Gastrocnemius medialis (tissue), 4 donors: ENCODE results near the gene FAM24B.
"Not testable (repeated sequence)": the region's sequence is repeated elsewhere in the genome, so short reads cannot be mapped to it uniquely, and the experiment has no call there.

Experiments
- POLR2A ChIP-seq, 2 donors: fragments of 450-650 bp; IDR thresholded peaks; one replicate each; pipeline ENCODE4 v1.6.1; 2017; ENCODE audit warnings: antibody characterized with exemption in 2 of 2, mild to moderate bottlenecking in 2 of 2, moderate library complexity in 2 of 2
- TF ChIP-seq, protein P1 (sequence below), 5 experiments: fragments of 450-650 bp in 3 of 5; fragments of 200-600 bp in 2 of 5; sonication (generic) in 2 of 5; IDR thresholded peaks in 4 of 5; conservative IDR thresholded peaks in 1 of 5; 1 replicate in 4 of 5; 2 replicates in 1 of 5; pipeline ENCODE4 v1.5.1; 2016 to 2019; ENCODE audit warnings: antibody characterized with exemption in 5 of 5, mild to moderate bottlenecking in 3 of 5, moderate library complexity in 3 of 5

DNA sequence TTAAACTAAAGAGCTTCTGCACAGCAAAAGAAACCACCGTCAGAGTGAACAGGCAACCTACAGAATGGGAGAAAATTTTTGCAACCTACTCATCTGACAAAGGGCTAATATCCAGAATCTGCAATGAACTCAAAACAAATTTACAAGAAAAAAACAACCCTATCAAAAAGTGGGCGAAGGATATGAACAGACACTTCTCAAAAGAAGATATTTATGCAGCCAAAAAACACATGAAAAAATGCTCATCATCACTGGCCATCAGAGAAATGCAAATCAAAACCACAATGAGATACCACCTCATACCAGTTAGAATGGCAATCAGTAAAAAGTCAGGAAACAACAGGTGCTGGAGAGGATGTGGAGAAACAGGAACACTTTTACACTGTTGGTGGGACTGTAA is 7.4 kb downstream of the FAM24B start:
- TF ChIP-seq, protein P1, sequence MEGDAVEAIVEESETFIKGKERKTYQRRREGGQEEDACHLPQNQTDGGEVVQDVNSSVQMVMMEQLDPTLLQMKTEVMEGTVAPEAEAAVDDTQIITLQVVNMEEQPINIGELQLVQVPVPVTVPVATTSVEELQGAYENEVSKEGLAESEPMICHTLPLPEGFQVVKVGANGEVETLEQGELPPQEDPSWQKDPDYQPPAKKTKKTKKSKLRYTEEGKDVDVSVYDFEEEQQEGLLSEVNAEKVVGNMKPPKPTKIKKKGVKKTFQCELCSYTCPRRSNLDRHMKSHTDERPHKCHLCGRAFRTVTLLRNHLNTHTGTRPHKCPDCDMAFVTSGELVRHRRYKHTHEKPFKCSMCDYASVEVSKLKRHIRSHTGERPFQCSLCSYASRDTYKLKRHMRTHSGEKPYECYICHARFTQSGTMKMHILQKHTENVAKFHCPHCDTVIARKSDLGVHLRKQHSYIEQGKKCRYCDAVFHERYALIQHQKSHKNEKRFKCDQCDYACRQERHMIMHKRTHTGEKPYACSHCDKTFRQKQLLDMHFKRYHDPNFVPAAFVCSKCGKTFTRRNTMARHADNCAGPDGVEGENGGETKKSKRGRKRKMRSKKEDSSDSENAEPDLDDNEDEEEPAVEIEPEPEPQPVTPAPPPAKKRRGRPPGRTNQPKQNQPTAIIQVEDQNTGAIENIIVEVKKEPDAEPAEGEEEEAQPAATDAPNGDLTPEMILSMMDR (IDR thresholded peaks at IDR 0.05 in 4 of 5, conservative IDR thresholded peaks at IDR 0.05 in 1 of 5), result not testable (repeated sequence)
- not testable (repeated sequence) for TF ChIP-seq POLR2A (IDR thresholded peaks at IDR 0.05)
